Stimulated activated CD4-positive, alpha-beta T cell treated with anti-CD3 and anti-CD28 coated beads, Interleukin-15, amount 100 ng/mL, for 48 hours (primary cell): Measurements from ENCODE around the gene MAST4.

ENCODE experiments used
- DNase-seq, 2 donors: peaks; one replicate each; pipeline ENCODE4 v3.0.0-alpha.2; 2020; ENCODE audit warnings: low read depth in 2 of 2

MAST4 gene

DNA sequence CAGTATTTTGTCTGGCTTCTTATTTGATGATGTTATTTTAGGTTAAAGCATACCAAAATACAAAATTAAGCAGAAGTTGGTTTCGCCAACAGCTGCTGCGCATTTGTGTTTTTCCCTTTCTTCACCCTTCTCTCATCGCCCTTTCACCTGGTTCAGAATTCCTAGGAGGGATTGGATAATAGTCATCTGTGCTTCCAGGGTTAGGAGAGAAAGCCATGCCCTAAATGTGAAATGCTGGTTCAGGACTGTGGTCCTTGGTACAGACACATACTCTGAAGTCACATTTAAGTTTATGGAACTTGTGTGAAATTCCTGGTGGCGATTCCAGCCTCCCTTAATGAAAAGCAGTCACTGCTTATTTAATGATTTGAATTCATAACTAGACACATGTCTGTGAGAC lies 7.7 kb downstream of the MAST4 start:
- no peak for DNase-seq

DNA sequence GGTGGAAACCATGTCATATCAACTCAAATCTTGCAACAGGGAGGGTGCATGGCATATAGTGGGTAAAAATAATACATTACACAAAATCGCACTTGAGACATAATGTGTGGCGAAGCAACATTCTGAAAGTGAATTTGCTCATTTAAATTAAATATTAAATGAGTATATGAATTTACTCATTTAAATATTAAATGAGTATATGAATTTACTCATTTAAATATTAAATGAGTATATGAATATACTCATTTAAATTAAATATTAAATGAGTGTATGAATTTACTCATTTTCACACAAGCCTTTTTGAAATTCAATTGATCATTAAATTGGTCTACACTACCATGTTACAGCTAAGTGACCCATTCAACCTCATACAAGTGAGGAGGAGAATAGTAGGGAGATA lies 10.5 kb downstream of the MAST4 start:
- no peak for DNase-seq

DNA sequence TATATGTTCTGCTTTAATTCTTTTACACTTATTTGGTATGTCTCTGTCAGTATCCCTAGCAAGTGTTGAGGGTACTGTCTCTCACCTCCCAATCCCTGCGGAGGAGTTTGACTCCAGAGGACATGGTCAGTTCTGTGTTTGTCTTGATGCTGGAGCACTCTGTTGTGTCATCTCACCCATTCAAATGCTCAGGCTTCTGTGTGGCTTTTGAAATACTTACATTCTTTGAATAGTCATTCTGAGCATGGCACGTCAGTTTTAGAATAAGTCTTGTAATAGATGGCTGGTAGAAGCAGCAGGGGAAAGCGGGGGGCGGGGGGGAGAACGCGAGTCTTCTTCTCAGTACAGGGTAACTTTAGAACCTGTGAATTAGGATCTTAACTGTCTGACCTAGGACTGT lies 12.3 kb downstream of the MAST4 start:
- DNase-seq = no peak

DNA sequence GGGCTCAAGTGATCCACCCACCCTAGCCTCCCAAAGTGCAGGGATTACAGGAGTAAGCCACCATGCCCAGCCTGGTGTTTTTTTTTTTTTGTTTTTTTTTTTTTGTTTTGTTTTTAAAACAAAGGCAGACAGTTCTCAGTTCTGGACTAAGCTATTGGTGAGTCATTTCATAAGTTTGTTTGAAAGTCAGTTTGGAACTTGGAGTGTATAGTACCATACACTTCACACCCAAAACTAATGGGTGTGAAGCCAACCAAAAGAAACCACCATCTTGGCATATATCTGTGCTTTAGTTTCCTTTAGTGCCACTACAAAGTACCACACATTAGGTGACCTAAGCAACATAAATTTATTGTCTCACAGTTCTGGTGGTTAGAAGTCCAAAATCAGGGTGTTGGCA lies 13.4 kb downstream of the MAST4 start:
- DNase-seq = no peak

DNA sequence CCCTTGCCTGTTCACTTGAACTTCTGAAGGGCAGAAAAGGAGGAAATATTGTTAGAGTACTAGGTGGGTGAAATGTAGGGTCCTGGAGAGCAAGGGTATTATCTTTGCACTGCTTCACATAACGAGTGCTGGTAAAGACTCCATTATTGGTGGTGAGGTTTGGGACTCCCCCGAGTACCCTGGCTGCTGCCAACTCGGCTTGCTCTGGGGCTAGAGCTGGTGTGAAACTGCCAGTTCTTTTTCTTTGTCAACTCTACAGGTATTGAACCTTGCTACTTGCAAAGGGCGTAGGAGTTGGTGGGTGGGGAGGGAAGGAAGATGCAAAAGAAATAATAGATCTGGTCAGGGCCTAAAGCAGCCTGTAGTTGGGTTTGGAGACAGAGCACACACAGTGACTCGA lies 16.0 kb downstream of the MAST4 start:
- DNase-seq = no peak

DNA sequence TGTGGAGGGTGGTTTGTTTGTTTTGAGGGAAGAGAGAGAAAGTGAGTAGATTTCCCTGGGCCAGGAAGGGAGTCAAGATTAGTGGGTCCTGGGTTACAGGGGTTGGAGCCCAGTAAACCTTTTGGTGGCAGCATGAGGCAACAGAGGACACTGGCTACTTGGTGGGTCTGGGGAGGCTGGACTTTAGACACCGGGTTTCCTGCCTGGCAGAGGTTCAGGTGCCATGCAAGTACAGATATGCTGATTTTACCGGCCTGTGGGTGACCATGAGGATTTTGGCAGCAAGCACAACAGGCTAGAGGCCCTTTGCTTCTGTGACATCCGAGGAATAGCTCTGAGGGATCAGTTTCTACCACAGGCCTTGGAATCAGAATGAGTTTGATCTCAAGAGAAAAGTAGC lies 18.9 kb downstream of the MAST4 start:
- no peak for DNase-seq

DNA sequence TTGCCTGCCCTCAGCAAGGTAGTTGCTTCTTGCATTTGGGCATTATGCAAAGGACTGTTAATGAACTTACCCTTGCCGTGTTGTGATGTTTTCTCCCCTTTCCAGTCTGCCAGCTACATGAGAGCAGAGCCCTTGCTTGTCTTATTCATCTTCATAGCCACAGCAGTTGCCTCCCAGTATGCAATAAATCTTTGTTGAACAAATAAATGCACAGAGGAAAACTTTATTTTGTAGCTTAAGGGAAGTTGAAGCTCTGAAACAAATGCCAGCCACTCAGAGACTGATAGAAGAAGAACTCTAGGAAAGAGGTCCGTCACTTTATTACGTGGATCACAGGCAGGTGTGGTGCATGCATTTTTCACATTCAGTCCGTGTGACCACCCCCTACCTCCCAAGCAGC lies 19.7 kb downstream of the MAST4 start:
- no peak for DNase-seq

DNA sequence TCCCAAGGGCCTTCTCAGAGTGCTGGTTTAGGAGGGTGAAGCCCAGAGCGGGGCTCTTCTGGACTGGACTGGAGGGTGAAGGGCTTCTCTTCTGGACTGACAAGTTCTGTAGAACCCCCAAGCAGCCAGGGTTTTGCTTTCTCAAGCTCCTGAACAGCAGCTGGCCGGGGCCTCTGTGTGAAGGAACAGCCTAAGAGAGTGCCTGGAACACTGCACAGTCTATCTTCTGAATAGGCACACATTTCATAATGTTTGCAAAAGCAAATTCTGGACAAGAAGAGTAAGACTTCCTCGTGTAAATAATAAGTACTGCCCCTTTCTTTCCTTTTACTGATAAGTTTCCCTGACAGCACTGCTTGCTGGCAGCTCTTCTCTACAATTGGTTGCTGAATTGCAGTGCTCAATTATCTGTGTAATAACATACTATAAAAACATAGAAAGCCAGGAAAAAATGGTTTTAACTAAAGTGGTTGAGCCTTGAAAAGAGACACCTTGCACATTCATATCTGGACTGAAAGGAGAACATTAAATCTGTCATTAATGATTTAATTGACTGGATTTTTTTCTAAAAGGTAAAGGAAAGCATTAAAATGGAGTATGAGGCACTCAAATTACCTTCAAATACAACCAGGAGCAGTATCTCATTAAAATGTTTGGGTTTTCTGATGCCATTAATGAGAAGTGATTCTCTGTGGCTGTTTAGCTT lies 20.5 kb downstream of the MAST4 start:
- DNase-seq = no peak

DNA sequence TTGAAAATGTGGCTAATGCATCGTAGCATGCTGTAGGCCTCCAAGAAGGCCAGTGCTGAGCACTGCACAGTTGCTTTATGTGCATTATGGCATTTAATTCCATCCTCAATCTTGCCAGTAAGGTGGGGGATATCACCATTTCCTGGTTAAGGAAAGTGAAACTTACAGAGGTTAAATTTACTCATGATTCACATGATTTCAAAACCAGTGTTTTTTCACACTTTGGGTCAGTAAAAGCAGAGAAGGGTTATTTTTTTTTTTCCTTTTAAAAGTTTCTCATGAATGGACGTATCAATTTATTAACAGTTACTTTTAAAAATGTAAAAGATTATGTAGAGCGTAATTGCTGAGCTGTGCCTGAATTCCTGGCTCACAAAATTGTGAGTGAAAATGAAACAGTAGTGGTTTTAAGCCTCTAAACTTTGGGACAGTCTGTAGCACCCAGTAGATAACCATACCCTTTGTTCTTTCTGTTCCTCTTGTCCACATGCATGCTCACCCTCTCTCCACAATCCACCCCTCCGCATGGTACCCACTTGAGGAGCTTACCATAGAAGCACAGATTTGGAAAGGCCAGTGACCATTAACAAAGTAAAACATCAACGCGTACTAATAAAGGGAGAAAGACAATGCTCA lies 21.2 kb downstream of the MAST4 start:
- DNase-seq = no peak

DNA sequence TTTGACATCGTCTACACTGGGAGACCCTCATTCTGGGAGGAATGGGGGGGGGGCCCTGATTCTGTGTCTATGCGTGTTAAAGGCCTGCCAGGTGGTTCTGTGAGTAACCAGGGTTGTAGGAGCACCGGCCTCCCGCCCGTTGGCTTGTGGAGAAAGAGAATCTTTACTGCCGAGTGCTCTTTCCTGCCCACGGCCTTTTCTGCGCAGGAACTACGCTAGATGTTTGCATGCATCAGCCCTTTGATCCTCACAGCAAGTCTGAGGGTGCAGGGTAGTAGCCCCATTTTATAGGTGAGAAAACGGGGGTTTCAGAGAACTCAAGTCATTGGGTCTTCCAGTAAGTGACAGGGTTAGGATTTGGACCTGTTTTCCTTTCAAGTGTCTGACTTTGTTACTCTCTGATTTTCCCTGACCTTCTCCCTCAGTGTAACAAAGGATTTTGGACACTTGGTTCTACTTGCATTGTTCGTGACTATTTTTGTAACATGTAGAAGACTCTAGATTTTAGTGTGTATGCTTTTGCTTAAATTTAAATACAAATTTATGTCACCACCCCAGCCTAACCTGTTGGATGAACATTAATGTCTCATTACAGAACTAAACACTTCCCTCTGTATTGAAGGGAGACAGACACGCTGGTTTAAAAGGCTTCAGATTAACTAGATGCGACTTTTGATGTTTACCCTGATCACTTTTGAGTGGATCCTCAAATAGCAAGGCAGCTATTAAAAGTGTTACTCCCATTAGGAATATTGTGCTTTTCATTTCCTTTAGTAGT lies 22.0 kb downstream of the MAST4 start:
- no peak for DNase-seq

DNA sequence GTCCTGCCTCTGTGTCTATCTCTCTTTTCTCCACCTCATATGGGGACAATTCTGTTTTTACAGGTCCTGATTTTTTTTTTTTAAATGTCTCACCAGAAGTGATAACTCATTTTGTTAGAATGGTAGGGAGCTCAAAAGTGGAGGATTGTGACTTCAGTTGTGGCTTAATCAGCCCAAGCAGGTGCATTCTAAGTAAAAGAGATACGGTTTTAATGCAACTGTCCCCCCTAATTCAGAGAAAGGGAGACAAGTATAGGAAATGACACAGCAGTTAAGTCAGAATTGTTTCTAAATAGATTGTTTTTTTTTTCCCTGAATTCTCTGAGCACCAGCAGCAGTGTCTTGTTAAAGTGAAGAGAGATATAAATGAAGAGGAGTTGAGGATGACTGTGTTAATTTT lies 24.5 kb downstream of the MAST4 start:
- no peak for DNase-seq

DNA sequence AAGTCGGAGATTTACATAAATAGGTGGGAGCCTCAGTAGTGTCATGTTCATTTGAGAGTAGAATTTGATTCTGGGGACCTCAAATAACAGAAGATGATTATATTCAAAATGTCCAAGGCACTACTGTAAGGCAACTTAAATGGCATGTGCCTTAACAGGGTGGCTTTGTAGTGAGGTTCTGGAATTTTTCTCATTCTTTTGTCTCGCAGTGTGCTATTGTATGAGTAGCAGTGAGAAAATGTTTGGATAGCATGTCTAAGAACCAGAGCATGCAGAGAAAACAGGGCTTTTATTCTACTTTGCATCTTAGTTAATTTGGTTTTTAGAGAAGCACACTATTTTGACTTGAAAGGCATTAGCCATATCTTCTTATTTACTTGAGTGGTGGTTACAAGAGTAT lies 25.0 kb downstream of the MAST4 start:
- no peak for DNase-seq

DNA sequence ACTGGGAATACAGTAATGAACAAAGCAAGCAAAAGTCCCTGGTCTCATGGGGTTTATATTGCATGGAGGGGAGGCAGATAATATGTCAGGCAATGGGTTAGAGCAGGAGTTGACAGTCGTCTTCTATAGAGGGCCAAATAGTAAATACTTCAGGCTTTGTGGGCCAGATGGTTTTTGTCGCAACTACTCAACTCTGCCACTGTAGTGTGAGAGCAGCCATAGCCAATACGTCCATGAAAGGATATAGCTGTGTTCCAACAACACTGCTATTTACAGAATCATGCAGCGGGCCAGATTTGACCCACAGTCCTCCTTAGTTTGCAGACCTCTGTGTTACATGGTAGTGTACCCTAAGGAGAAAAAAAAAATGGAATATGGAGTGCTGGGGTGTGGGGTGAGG lies 25.5 kb downstream of the MAST4 start:
- DNase-seq = no peak

DNA sequence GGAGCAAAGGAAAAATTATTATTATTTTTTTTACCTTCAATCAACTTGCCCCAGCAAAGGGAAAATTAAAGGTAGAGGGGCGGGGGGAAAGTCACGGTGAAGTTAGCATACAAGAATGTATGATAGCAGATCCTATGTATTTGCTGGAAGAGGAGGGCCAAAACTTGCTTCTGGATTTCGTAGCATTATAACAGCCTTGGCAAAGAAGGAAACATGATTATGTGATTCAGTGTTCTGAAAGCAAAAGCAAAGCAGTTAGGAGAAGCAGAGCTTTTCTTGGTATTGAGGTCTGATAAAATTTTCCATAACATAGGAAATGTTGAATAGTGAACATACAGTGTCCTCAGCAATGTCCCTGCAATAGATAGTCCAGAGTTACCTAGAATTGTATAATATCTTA lies 32.4 kb downstream of the MAST4 start:
- no peak for DNase-seq

DNA sequence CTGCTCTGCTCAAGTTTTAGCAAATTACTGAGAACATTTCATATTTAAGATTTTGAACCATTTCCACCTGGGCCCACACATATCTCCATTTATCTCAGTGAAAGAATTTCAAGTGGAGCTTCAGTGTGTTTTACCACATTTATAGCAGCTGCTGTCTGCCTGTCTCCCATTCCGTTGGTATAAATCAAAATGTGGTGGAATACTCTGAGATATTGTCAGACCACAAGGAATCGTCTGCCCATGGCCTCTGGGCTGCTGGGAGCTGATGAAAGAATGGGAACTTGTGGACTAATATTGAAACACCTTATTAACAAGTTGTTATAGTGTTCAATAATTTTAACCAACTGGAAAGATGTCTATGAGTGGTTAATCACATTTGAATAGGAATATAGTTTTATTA lies 33.3 kb downstream of the MAST4 start:
- no peak for DNase-seq

DNA sequence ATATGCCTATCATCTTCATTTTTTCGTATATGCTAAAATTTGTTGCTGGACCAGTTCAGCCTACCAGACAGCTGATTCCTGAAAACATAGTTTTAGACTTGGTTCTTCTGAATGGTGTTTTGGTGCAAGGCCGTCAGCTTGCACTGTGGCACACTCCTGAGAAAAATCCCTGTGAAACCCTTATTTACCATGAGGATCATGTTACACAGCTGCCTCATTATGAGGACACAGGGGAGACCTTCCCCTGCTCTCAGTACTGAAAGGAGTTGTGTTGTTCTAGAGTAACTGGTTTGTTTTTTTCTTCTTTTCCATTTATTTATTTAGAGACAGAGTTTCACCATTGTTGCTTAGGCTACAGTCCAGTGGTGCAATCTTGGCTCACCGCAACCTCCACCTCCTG lies 37.6 kb downstream of the MAST4 start:
- no peak for DNase-seq

DNA sequence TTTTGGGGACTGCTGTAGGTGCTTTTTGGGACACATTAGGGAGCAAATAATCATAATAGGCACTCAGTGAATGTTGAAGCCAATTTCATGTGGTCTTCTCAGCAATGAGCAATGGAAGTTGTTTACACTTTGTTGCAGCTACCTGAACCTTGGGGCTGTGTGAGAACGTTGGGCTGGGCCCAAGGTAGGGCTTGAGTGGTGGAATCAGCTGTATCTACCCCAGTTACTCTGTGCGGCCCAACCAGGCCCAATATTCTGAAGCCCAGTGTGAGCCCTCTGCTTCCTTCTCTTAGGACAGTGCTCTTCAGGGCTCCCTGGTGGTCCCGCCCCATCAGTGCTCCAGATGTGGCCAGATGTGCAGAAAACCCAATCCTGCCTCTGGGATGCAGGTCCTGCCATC lies 38.4 kb downstream of the MAST4 start:
- DNase-seq = no peak

DNA sequence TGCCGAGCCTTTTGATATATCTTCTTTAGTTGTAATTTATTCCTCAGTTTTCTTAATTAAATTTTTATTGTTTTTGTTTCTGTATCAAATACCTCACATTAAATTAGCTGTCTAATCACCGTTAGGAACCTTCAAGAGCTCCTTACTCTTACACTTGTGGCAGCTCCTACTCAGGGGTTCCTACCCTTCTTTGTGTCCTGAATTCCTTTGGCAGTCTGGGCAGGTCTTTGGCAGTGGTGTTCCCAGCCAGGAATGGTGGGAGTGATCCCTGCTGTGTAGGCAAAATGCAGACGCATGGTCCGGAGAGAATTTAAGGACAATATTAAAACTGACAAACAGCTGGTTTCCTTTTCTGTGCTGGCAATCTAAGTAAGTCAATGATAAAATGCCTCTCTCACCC lies 41.8 kb downstream of the MAST4 start:
- DNase-seq = no peak

DNA sequence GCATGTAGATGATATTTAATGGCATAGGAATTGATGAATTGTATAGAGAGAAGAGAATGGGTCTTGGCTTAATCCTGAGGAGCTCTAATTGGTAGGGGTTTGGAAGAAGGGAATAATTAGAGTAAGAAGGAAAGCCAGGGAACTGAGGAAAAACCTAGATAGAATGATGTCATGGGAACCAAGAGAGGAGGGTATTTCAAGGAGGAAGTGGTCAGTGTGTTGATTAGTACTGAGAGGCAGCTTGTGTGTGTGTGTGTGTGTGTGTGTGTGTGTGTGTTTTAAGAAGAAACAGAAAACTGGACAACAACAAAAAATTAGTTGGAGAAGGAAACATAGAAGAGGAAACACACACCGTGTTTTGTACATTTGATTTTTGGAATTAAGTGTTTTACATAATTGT lies 42.8 kb downstream of the MAST4 start:
- DNase-seq = no peak

DNA sequence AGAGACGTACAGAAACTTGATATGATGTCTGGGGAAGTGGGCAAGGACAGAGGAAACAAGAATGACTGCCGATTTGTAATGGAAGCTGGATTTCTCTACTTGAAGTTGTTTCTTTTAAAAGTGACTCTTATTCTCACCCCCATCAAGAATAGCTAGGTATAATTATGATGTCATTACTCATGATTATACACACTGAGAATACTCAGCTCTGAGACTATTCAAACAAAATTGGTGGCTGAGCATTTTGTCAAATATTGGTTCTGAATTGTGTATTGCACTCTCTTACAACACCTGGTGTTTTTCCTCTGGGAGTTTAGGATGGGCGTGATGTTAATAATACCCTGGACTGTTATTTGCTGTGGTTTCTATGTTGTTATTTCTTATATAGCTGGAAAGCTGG lies 46.3 kb downstream of the MAST4 start:
- no peak for DNase-seq

DNA sequence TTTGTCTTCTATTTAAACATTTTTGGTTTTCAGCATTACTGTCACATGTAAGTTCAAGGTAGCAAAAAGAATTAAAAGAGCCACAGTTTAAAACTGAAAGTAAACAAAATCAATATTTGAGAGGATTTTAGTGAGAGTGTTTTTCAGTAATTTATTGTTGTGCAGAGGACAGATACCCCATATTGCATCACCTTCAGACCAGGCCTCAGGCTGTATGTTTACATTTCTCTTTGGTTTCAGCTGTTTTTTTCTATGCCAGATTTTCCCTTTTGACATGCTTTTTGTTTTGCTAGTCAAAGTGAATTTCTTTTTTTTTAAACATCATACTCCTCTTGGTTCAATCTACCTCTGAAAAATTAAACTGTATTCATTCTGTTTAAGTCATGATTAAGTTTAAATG lies 47.2 kb downstream of the MAST4 start:
- no peak for DNase-seq

DNA sequence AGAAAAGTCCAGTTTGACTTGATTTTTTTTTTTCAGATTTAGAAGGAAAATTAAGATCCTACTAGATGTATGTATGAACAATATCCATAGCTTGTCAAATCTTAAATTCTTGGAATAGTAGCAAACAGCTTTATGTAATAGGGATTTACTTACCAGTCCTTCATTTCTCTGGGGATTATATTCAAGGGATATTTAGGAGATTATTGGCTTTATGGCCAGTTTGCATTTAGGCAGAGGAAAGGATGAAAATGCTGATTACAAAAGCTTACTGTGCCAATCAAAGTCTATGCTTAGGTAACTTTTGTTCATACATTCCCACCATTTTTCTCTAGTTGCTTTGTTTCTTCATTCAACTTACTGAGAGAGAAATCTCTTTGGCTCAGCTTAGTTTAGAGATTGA lies 47.9 kb downstream of the MAST4 start:
- DNase-seq = no peak

DNA sequence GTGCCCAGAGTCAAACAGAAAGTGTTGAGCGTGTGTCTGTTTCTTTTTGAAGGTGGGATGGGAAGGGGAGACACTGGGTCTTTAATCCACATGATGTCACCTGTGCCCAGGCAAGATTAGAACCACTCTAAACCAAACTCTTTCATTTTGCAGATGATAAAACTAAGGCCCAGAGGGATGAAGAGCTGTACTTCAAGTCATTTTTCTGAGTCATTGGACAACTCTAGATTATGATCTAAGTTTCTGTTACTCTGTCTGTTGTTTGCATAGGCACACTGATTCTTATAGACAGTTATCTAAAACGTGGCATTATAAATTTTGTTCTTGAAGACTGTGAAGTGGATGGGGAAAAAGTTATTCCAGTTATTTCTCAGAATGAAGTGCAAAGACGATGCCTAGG lies 48.8 kb downstream of the MAST4 start:
- DNase-seq = no peak
